Right renal pelvis (tissue), 4 donors: Measurements from ENCODE around the gene EPO. TPM values are rescaled to one million over a fixed set of nuclear protein-coding genes. Genes with fewer than 3 reads are reported as not detected.

Experiments used
- DNase-seq, 4 donors: peaks; one replicate each; pipeline ENCODE4 v3.0.0-alpha.2; 2013; ENCODE audit warnings: low read depth in 4 of 4, low spot score in 3 of 4, missing footprints in 1 of 4
- polyA plus RNA-seq, 4 donors: library from polyadenylated mRNA; unstranded; fragments of 120-200 nt; gene quantifications; one replicate each; pipeline ENCODE4 v1.2.1, GENCODE V29; 2013; ENCODE audit not compliant: insufficient read length in 4 of 4

The EPO gene
- under 1 TPM in 2 of 4 donors, not detected in 2; 0.08 to 0.16 TPM for polyA plus RNA-seq

DNA sequence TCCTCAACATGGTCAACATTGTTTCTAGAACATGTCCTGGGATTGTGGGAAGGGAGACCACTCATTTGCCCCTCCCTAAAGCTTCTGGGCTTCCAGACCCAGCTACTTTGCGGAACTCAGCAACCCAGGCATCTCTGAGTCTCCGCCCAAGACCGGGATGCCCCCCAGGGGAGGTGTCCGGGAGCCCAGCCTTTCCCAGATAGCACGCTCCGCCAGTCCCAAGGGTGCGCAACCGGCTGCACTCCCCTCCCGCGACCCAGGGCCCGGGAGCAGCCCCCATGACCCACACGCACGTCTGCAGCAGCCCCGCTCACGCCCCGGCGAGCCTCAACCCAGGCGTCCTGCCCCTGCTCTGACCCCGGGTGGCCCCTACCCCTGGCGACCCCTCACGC, at the start of gene EPO:
TSS of gene EPO (plus strand) at position 190 of the 392 bp plus-strand sequence. CDS start 513 bp downstream, outside the sequence.
- no peak for DNase-seq

DNA sequence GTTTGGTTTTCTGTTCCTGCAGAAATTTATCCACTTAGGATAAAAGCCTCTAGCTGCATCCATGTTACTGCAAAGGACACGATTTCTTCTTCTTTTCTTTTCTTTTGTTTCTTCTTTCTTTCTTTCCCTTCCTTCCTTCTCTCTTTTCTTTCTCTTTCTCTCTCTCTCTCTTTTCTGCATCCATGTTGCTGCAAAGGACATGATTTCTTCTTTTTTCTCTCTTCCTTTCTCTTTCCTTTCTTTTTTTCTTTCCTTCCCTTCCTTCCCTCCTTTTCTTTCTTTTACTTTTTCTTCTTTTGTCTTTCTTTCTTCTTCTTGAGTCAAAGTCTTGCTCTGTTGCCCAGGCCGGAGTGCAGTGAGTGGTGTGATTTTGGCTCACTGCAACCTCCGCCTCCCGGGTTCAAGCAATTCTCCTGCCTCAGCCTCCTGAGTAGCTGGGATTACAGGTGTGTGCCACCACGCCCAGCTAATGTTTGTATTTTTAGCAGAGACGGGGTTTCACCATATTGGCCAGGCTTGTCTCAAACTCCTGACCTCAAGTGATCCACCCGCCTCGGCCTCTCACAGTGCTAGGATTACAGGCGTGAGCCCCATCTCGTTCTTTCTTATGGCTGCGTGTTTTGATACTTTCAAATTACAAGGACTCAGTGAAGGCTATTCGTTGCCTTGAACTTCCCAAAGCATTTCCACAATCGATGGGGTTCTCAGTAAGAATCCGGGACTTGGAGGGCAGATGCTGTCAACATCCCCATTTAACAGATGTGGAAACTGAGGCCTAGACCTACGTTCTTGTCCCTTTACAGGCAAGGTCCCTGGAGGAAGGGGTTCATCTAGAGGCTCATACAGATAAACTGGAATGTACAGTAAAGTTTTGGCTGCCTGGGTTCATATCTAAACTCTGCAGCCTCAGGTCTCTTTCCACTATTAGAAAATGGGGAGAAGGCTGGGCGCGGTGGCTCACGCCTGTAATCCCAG, 48.6 kb upstream of the EPO start:
- DNase-seq = no peak

DNA sequence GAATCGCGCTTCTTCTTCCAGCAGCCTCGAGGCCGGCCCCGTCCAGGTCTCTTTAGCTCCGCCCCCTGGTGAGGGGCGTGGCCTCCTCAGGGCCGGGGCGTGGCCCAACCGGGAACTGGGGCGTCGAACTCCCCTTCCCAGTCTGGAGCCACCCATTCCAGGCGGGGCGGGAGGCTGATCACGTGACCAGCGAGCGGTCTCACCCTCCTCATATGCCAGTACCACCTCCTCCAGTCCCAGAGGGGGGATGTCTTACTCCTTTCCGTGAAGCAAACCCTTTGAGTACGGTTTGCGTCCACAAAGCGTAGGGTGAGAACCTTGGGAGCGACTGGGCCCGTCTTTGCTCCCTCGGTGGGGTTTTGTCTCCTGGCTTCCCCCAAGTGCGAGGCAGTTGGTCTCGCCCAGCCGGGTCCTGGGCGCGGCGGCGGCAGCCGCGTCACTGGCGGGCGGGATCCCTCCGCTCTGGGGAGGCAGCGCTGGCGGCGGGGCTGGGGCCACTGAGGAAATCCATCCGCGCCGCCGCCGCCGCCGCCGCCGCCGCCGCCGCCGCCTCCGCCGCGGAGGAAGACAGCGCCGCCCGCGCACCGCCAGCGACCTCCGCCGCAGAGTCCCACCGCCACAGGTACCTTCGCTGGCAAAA, 46.8 kb upstream of the EPO start, which contains the start of gene GNB2:
TSS of gene GNB2 (plus strand) at position 439 of the 640 bp plus-strand sequence. CDS start 2,526 bp downstream, outside the sequence.
- DNase-seq = peak; percentile 98 to 99 (median 98)

DNA sequence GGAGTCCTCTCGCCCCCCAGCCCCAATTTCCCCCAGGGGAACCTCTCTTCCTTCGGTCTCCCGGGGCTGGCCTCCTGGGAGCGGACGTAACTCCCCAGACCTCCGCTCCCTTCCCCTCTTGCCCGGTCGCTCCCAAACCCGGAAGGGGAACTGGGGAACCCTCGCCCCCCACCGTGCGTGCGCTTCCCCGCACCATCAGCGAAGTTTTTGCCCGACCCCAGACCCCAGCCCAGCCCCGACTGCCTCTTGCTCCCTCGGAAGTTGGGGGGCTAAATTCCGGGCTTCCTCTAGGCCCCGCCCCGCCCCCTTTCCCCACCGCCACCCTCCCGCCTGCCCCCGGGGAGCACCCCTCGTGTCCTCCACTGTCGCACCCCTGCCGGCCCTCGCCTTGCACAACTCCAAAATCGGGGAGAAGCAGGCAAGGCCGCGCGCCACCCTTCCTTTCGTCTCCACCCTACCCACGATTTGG, 46.3 kb upstream of the EPO start:
- DNase-seq = no peak

DNA sequence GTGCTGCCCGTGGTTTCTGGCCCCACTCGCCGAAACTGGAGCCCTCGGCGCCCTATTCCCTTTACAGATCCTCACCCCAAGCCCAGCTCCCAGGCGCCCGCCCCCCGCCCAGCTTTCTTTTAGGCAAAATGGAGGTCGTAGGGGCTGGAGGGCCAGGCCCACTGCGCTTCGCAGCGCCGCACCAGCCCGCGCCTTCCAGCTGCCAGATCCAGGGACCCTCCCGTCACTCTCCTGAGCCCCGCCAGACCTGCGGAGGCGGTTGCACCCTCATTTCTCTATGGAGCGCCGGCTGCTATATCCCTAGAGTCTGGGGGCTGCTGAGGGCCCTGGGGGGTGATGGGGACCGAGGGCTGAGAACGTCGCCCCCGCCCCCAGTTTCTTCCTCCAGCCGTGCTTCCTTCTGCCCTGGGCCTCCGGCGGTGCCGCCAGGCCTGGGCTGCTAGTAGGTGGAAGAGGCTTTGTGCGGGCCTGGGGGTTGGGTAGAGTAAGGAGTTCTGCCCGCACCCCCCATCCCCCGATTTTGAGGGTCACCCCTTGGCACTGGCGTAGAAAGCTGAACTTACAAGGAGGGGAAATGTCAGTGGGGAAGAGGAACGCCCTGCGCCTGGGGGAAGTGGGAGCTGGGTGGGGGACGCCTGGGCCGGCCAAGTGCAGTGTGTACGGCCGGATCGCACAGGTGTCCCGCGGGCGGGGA, 45.7 kb upstream of the EPO start:
- no peak for DNase-seq

DNA sequence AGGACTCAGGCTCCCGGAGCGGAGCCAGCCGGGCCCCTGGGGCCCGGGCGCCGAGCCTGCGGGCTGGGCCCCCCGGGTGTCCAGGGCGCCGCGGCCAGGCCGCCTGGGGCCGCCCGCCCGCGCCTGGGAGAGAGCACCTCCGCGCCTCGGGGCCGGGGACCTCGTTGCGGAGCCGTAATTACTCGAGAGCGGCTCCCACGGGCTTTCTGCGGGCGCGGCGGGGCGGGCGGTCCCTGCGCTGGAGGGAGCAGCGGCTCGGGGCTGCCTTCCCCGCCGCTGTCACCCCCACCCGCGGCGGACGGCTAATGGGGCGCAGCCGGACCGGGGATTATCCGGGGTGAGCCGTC, 45.2 kb upstream of the EPO start:
- DNase-seq = no peak

DNA sequence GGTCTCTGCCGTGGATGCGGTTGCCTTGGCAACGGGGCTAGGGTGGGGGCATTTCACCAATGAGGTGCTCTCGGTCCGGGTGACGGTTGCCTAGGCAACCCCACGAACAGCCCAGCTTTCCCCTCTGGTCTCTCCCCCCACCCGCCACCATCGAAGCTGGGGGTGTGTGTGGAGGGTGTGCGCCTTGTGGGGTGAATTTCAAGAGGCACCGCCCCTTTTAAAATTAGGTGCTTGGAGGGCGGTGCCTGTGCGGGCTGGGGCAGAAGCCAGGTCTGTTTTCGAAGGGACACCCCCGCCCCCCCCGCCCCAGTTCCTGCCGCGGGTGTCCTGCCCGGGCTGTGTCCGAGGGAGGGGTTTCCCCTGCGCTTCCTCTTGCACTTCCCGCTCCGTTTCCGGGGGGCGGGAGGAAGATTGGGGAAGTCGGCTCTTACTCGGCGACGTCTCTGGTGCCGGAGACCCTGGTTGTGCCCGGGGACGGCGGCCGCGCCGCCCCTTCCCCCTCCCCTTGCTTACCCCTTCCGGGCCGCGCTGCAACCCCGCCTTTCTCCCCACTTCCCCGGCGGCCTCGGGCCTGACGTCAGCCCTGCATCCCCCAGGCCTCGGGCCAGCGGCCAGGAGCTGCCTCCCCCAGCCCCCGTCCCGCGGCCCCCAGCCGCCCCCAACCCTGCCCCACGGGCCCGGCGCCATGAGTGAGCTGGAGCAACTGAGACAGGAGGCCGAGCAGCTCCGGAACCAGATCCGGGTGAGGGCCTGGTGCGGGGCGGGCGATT, 44.5 kb upstream of the EPO start:
- peak in 1 of 4 donors; percentile 50 for DNase-seq

DNA sequence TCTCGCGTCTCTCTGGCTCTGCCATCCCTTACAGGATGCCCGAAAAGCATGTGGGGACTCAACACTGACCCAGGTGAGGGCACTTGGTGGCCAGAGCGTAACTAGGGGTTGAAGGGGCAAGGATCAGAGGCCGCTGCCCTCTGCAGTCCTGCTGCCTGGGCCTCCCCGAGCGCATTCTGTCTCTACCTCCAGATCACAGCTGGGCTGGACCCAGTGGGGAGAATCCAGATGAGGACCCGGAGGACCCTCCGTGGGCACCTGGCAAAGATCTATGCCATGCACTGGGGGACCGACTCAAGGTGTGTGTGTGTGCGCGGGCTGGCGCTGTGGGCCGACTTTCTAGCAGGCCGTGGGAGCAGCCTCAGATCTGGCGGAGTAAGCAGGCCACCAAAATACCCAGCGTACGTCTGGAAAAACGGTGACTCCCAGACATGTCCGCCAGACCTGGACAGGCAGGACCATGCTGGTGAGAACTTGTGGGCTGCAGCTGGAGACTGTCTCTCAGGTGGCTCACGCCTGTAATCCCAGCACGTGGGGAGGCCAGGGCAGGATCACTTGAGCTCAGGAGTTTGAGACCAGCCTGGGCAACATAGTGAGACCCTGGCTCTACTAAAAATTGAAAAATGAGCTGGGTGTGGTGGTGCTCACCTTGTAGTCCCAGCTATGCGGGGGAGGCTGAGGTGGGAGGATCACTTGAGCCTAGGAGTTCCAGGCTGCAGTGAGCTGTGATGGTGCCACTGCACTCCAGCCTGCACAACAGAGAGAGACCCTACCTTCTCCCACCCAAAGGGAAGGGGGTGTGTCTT, 43.6 kb upstream of the EPO start:
- DNase-seq = no peak

DNA sequence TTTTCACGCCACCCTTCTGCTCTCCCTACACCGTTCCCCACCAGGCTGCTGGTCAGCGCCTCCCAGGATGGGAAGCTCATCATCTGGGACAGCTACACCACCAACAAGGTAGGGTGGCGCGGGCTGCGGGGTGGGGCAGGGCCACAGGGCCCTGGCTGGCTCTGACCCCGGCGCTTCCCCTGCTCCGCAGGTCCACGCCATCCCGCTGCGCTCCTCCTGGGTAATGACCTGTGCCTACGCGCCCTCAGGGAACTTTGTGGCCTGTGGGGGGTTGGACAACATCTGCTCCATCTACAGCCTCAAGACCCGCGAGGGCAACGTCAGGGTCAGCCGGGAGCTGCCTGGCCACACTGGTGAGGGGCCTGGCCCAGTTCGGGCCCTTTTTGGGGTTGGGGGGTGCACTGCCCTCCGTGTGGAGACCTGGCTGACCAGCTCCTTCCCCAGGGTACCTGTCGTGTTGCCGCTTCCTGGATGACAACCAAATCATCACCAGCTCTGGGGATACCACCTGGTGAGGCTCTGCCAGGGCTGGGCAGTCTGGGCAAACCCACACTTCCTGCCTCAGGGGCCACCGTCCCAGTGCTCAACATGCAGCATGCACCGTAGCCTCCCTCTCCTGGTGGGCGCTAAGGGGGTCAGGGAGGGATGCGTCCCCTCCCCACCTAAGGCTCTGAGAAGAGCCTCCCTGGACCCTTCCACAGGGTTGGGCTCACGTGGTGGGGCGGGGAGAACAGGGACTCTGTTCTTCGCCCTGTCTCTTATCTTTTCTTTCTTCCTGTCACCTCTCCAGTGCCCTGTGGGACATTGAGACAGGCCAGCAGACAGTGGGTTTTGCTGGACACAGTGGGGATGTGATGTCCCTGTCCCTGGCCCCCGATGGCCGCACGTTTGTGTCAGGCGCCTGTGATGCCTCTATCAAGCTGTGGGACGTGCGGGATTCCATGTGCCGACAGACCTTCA, 42.7 kb upstream of the EPO start:
- no peak for DNase-seq

DNA sequence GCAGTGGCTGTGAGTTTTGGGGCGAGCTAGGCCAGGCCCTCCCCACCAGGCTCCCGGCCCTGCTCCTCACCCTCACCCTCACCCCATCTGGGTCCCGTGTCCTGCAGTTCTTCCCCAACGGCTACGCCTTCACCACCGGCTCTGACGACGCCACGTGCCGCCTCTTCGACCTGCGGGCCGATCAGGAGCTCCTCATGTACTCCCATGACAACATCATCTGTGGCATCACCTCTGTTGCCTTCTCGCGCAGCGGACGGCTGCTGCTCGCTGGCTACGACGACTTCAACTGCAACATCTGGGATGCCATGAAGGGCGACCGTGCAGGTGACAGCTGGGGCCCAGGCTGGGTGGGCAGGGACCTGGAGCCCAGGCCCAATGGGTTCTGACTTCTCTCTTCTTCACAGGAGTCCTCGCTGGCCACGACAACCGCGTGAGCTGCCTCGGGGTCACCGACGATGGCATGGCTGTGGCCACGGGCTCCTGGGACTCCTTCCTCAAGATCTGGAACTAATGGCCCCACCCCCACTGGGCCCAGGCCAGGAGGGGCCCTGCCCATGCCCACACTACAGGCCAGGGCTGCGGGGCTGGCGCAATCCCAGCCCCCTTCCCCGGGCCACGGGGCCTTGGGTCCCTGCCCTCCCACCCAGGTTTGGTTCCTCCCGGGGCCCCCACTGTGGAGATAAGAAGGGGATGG, 41.8 kb upstream of the EPO start:
- DNase-seq = no peak

DNA sequence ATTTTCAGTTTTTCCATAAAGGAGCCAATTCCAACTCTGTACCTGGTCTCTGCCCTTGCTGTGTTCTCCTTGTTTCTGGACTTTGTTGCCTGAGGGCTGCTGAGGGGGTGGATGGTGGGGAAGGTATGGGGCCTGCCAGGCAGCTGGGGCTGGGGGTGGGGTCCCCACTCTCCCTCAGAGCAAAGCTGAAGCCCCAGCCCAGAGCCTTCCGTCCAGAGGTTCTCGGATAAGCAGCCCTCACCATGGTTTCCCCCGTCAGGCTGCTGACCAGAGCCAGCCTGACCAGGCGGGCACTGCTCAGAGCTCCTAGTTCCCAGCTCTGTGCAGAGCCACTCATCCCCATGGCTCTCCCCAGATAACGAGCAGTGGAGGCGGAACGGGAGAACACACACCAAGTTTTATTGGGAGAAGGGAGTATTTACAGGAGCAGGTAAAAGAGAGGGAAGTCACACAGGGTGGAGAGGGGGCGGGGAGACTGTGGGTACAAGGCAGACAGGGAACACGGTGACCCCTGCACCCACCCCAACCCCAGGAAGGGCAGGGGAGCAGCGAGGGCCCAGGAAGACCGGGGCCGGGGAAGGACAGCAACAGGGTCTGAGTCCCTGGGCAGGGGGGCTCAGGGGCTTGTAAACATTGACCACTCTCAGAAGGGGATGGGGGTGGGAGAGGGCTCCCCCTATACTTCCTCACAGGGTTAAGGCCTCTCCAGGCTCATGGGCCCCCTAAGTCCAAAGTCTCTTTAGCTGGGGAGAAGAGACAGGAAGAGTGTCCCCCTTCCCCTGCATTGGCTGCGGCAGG, 40.9 kb upstream of the EPO start:
- no peak for DNase-seq

DNA sequence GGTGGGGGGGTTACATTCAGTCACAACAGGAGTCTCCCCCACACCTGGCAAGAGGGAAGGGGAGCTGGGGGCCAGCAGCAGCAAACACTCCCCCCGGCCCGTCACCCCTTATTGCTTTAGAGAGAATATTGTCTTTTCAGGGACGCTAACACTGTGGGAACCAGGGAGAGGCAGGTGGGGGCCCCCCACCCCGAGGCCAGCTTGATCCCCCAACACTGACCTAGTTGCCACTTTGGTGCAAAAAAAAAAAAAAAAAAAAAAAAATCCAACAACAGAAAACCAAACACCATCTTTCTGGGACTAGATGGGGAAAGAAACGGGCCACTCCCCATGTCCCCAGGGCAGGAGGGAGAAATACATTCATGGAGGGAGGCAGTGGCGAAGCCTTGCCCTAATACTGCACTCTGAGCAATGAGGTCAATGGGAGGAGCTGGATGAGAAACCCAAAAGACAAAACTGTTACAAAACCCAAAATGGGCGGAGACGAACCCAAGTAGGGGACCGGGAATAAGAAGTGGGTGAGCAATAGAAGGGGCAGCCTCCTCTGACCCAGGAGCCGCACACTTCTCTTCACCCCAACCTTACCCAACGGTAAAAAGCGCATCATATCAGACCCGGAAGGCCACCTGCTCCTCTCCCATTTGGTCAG, 40.2 kb upstream of the EPO start:
- DNase-seq = no peak

DNA sequence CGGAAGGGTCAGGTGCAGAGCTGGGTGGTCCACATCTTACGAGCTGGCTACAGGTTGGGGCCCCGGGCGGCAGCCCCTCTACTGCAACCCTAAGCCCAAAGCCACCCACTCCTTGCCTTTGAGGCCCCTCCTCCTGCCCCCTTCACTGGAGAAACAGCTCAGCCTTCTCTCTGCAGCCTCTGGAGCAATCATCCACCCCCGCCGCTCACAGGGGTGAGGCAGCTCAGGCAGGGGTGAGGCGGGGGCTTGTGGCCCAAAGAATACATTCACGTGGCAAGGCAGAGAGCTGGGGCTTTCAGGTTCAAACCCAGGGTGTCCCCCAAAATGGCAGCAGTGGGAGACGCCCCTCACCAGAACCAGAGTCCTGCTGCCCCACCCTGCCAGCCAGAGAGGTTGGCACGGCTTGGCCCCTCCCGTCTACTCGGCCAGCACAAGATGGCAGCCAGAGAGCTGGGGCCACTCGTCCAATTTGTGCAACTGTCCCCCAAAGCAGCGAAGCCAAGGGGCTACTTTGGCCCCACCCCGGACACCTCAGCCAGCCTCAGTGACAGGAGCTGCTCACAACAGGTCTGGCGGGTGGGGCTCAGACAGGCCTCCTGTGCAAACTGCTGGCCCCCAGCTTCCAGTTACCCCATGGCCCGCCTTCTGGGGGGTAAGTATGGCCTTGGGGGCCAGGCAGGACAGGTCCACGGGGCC, 39.5 kb upstream of the EPO start:
- DNase-seq = no peak

DNA sequence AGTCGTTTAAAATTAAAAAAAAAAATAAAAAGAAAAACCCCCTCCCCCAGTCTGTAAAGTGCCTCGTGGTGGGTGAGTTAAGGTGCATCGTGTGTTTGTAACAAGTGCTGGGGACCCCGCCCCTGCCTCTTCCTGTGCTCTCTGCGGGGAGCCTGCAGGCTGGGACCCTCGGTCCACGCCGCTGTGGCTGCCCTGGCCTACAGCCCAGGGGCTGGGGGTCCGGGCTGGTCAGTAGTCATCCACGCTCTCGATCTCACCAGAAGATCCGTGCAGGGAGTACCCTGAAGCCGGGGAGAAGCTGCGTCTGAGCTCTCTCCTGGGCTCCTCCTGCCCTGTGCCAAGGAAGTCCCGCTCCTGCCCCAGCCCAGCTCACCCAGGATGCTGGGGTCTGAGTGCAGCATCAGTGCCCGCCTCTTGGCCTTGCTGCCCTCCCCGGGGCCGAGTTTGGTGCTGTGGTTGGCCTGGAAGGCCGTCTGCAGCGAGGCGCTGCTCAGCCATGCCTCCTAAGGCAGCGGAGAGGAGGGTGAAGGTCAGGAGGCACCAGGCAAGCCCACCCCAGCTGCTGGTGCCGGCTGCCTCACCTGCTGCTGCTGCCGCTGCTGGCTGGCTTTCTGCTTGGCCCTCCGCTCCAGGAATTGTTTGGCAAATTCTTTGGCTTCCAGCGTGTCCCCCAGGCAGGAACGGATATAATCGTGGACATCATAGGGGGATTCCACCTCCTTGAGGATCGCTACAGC, 38.6 kb upstream of the EPO start:
- no peak for DNase-seq

DNA sequence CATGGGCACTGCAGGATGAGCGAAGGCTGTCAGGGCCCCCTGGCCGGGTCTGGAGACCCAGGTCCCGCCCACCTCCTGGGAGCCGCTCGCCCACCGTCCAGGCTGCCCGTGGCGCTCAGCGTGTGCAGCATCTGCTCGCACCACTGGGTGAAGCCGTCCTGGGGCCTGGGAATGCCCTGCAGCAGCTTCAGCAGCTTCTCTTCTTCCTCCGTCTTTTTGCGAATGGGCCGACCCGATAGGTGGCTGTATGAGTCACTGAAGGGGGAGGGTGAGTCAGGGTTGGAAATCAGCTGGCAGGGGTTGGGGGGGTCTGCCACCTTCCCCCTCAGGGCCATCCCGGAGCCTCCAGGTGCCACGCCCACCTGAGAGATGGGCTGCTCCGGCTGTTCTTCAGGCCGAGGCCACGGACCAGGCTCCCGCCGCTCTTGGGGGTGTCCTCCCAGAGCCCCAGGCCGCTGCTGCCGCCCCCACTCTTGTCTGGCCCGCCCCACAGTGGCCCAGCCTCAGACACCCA, 38.0 kb upstream of the EPO start:
- DNase-seq = no peak
